CD4-positive, alpha-beta T cell treated with Interleukin-4 for 4 hours (primary cell): ENCODE data around the gene GSPT1.
"Not testable (repeated sequence)": the region's sequence is repeated elsewhere in the genome, so short reads cannot be mapped to it uniquely, and the experiment has no call there.

Experiments
- DNase-seq: peaks from one replicate; pipeline ENCODE4 v3.0.0-alpha.2; 2020

GSPT1 gene

DNA sequence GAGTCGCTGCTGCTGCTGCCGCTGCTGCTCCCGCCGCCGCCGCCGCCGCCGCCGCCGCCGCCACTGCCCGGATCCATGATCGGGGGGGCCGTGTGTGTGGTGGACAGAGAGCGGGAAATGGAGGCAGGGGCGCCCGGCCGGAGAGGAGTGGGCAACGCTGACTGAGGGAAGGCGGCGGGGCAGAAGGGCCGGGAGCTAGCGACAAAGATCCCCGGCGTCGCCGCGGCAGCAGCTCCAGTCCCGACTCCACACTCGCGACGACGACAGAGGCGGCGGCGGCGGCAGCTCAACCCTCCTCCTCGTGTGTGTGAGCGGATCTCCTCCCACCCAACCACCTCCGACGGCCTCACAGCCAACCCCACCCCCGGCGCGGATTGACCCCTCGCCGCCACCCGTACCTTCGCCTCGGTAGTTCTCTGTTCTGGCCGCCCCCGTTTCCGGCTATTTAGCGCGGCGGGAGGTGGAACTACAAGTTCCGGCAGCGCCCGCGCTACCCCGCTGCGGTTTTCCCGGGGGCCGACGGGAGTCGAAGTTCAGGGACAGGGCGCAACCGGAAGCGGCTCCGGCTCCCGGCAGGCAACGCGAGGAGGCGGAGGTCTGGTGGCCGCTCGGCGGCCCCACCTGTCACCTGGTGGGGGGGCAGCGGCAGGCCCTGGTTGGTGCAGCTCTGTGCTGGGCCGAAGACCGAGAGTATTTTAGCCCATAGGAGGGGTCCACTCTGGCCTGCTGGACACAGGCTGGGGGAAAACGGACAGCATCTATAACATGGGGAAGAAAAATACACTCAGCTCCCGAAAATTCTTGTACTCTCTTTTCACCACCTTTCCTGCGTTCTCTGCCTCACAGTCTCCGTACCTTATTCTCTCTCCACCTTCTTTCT lies at the start of gene GSPT1:
TSS of gene GSPT1 (minus strand) at position 313 of the 880 bp plus-strand sequence. CDS start at position 77, 236 bp downstream.
- DNase-seq, result peak; percentile 99

DNA sequence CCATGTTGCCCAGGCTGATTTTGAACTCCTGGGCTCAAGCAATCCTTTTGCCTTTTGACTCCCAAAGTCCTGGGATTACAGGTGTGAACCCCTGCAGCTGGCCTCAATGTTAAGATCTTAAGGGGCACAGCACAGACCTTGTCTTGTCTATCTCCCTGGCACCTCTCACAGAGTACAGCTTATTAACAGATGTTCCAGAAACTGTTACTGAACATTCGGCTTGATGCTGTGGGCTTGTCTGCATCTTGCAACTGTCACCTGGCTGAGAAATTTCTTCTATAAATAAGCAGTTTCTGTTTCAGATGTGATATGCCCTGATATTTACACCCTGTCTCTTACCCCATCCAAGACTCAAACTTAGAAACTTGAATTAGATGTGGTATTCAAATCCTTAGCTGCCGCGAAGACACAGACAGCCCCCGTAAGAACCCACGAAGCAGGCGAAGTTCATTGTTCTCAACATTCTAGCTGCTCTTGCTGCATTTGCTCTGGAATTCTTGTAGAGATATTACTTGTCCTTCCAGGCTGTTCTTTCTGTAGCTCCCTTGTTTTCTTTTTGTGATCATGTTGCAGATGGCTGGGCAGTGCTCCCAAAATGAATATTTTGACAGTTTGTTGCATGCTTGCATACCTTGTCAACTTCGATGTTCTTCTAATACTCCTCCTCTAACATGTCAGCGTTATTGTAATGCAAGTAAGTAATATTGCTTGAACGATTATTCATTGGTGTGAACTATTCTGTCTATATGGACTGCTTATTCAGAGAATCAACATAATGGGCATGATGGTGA lies 49.2 kb upstream of the GSPT1 start, which contains the start of gene TNFRSF17:
TSS of gene TNFRSF17 (plus strand) at position 450 of the 791 bp plus-strand sequence. CDS start at position 565, 115 bp downstream.
- DNase-seq, result no peak

DNA sequence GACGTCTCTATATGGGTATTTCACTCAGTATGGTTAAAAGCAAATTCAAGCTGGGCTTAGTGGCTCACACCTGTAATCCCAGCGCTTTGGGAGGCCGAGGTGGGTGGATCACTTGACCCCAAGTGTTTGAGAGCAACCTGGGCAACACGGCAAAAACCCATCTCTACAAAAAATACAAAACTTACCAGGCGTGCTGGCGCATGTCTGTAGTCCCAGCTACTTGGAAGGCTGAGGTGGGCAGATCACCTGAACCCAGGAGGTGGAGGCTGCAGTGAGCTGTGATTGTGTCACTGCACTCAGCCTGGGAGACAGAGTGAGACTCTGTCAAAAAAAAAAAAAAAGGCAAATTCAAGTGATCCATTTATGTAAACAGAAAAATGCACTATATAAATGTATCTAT lies 48.0 kb upstream of the GSPT1 start:
- no peak for DNase-seq

DNA sequence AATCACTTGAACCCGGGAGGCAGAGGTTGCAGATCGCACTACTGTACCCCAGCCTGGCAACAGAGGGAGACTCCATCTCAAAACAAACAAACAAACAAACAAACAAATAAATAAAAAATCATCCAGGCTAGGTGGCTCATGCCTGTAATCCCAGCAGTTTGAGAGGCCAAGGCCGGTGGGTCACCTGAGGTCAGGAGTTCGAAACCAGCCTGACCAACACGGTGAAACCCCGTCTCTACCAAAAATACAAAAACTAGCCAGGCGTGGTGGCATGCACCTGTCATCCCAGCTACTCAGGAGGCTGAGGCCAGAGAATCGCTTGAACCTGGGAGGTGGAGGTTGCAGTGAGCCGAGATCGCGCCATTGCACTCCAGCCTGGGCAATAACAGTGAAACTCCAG lies 47.2 kb upstream of the GSPT1 start:
- DNase-seq, result not testable (repeated sequence)

DNA sequence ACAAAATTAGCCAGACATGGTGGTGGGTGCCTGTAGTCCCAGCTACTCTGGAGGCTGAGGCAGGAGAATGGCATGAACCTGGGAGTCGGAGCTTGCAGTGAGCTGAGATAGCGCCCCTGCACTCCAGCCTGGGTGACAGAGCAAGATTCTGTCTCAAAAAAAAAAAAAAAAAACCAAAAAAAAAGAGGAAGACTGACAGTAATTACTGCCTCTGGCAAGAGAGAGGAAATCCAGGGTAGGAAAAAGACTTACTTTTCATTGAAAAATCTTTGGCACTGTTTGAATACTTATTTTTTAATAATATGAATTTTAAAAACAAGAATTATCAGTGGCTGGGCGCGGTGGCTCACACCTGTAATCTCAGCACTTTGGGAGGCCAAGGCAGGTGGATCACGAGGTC lies 46.7 kb upstream of the GSPT1 start:
- DNase-seq, result not testable (repeated sequence)

DNA sequence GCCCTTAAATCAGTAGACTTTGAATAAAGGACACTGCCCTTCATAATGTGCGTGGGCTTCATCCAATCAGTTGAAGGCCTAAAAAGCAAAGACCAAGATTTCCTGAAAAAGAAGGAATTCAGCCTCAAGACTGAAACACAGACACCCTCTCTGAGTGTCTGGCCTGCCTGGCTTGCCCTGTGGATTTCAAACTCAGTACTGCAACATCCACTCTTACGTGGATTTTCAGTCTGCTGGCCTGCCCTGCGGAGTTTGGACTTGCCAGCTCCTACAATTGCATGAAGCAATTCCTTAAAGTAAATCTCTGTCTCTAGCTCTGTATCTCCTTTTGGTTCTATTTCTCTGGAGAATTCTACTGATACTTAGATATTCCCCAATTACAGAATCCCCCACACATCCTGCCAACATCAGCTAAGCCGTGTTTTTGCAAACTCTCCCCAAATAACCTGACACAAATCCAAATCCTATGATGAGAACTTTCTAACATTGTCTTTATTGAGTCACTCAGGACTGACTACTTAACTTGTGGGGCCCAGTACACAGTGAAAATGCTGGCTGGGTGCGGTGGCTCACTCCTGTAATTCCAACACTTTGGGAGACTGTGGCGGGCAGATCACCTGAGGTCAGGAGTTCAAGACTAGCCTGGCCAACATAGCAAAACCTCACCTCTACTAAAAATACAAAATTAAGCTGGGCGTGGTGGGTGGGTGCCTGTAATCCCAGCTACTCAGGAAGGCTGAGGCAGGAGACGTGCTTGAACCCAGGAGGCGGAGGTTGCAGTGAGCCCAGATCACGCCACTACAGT lies 42.0 kb upstream of the GSPT1 start:
- no peak for DNase-seq

DNA sequence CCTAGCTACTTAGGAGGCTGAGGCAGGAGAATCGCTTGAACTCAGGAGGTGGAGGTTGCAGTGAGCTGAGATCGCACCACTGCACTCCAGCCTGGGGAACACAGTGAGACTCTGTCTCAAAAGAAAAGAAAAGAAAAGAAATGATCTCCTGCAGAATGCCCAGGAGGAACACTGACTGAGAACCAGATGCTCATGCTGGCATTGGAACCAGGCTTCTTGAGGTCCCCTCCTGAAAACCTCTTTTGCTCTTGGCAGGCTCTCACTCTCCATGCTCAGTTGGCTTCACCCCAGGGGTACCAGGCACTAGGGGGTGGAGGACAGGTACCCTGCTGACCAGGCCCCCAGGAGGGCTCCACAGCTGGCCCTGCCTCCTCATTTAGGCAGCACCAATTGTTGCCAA lies 40.8 kb upstream of the GSPT1 start:
- DNase-seq, result no peak

DNA sequence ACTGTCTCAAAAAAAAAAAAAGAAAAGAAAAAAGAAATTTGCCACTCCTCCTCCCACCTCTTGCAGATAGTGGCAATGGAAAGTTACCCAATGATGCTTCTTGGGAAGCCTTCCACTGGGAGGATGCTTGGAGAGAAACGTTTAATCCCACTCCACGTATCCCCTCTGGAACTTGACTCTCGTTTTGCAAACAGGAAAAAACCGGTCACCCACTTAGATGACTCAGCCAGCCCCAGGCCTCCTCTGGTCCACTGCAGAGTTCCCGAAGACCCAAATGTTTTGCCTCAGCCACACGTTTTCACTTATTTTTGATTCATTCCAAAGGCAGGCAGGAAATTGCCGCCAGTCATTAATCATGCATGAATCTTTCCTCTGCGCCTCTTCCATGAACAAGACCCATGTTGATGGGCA lies 40.0 kb upstream of the GSPT1 start:
- no peak for DNase-seq

DNA sequence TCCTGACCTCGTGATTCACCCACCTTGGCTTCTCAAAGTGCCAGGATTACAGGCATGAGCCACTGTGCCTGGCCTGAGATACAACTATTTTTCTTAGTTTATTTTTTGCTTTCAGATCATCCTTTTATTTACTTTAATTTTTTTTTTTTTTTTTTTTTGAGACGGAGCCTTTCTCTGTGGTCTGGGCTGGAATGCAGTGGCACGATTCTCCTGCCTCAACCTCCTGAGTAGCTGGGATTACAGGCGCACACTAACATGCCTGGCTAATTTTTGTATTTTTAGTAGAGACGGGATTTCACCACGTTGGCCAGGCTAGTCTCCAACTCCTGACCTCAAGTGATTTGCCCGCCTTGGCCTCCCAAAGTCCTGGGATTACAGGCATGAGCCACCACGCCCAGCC lies 37.8 kb upstream of the GSPT1 start:
- DNase-seq, result not testable (repeated sequence)

DNA sequence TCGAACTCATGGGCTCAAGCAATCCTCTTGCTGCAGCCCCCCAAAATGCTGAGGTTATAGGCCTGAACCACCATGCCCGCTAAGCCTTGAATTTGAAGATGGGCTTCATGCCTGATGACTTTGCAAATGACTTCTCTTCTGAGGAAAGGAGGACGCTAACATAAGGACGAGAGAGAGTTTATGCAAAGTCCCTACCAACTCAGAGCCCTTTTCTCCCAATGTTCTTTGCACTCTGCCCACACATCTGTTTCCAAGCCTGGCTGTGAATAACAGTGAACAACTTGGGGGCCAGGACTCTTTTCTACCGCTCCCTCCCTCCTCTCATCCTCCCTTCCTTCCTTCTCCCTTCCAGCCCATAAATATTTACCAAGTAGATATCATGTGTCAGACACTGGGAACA lies 34.6 kb upstream of the GSPT1 start:
- no peak for DNase-seq

DNA sequence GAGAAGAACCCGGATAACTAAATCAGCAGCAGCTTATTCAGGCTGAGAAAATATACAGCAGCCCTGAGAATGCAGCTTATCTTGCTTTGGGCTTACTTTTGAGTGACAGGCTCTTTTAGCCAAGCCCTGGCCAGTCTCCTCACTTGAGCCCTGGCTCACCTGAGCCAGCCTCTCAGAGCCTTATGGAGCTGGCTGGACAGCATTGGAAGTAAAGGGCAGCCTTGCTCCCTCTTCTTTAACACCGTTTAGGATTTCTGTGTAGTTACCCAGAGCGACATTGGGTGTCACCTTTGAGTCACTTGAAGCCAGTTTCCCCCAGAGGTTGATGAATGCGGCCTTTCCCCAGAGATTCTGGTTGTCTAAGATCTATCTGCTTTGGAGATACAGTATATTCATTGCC lies 33.8 kb upstream of the GSPT1 start:
- no peak for DNase-seq

DNA sequence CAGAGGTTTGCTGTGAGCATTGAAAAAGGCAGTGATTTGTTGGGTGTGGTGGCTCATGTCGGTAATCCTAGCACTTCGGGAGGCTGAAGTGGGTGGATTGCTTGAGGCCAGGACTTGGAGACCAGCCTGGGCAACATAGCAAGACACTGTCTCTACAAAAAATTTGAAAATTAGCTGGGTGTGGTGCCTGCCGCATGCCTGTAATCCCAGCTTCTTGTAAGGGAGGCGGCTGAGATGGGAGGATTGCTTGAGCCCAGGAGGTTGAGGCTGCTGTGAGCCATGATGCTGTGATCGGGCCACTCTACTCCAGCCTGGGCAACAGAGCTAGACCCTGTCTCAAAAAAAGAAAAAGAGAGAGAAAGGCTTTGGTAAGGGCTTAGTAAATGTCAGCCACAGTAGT lies 33.1 kb upstream of the GSPT1 start:
- no peak for DNase-seq

DNA sequence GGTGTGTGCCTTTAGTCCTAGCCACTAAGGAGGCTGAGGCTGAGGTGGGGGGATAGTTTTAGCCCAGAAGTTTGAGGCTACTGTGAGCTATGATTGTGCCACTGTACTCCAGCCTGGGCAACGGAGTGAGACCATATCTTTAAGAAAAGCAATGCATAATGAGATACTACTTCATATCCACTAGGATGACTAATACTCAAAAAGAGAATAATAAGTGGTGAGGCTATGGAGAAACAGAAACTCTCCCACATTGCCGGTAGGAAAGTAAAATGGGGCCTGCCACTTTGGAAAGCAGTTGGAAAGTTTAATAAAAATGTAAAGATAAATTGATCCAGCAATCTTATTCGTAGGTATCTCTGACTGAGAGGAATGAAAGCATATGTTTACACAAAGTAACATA lies 30.7 kb upstream of the GSPT1 start:
- DNase-seq, result no peak

DNA sequence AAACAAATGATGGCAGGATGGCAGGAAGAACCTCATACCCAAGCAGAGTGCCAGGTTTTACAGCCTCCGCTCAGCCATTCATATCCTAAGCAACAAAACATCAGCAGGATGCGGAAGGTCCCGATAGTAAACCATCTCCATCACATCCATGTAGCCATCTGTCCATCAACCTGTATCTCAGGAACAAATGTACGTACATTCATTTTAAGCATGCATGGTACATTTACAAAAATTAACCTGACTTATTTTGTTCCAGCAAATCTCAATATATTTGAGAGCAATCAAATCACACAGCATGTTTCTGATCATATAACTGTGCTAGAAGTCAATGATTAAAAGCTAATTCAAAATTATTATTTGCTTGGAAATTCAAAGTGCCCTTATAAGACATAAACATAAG lies 26.2 kb upstream of the GSPT1 start, which contains the start of gene NPIPB2:
TSS of gene NPIPB2 (minus strand) at position 101 of the 400 bp plus-strand sequence. CDS start at position 101, 0 bp downstream.
- not testable (repeated sequence) for DNase-seq

DNA sequence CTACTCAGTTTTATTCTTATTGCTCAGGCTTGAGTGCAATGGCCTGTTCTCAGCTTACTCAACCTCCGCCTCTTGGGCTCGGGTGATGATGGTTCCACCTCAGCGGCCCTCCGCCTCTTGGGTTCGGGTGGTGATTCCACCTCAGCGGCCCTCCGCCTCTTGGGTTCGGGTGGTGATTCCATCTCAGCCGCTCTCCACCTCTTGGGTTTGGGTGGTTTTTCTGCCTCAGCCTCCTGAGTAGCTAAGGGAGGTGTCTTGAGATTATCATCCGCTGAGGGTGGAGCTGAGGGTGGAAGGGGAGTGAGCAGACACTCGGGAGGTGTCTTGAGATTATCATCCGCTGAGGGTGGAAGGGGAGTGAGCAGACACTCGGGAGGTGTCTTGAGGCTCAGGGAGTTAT lies 11.6 kb upstream of the GSPT1 start:
- not testable (repeated sequence) for DNase-seq

DNA sequence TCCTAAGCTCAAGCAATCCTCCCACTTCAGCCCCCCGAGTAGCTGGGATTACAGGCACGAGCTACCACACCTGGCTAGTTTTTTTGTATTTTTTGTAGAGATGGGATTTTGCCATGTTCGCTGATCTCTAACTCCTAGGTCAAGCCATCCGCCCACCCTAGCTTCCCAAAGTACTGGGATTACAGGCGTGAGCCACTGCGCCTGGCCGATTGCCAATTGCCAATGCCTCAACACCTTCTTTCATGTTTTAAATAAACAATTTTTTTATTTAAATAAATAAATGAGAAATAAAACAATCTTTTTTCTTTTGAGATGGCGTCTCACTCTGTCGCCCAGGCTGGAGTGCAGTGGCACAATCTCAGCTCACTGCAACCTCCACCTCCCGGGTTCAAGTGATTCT lies 8.3 kb upstream of the GSPT1 start:
- not testable (repeated sequence) for DNase-seq

DNA sequence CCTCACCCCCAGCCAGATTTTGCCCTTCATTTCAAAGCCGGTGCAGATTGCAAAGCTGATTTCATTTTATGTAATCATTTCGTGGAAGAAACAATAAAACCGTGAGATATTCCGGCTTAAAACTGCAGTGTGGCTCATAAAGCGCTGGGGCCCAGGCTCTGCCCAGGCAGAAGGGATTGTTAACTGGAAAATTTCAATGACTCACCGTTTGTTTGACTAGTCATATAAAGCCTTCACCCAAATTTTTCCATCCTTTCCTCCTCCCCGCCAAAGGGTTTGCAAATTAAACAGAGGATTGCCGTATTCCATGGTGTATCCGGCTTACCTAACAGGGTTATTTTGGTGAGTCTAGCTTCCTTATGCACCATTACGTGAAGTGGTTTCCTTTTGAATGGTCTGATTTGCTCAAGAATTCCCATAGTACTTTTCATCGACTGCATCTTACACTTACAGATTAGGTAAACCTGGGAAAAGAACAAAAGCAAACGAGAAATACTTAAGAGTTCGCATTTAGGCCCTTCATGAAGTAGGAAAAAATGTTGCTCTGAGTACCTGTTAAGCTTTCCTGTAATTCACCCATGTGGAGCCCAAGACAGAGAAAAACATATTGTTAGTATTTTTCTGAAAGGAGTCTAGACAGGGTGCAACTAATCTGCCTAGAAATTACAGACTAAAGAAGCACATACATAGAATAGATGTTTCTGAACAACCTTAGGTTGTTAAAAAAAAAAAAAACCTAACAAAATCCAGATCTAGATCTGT lies 949 bp upstream of the GSPT1 start:
- DNase-seq, result no peak

DNA sequence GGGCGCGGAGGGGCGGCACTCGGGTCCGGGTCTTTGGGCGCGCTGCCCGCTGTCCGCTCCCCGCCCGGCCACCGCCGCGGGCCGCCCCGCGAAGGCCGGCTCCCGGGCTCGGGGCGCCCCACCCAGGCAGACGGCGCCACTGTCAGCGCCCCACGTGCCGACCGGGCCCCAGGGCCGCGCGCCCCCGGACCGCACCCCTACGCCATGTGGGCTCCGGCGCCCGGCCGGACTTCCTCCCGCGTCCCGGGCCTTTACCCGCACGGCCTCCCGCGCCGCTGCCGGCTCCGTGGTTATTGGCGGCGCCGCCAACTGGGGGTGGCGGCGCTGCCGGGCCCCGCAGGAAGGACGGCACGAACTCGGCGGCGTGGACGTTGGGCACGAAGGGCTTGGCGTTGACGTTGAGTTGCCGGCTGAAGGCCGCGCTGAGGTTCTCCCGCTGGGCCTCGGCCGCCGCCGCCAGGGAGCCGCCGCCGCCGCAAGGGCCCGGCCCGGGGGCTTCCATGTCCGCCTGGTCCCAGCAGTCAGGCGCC lies 577 bp downstream of the GSPT1 start:
- no peak for DNase-seq

DNA sequence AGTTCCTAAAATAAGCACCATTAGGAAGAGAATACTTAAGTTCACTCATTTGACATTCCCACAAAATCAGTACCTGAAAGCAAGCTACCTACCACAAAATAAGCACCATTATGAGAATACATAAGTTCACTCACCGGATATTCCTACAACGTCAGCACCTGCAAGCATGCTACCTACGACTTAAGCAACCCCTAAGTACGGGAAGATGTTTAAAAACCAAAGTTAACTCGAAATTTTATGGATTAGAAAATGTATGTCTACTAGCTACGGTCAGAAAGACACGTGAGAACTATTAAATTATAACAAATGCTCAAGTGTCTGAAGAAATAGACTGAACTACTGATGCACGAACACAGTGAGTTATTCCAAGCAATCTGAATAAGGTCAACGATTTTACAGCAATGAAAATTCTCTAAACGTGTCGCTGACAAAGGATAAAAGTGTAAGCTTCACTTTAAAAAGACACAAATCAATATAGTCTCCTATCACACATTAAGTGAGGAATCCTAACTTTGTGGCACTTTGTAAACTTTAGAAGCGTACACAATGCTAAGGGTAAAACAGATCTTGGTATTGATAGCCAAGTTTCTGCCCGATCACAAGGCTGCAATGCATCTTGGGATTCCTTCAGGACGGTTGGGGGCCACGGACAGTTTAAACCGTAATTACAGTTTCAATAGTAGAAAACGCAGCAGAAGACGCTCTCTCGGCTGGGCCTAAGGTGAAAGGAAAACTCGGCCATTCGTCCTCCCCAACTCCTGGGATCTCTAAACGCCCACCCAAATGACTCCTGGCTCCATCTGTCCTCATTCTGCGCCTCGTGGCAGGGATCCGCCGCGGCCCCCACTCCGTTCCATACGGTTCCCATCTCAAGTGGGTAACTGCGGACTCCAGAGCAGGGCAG lies 1.3 kb downstream of the GSPT1 start:
- DNase-seq, result peak; percentile 28

DNA sequence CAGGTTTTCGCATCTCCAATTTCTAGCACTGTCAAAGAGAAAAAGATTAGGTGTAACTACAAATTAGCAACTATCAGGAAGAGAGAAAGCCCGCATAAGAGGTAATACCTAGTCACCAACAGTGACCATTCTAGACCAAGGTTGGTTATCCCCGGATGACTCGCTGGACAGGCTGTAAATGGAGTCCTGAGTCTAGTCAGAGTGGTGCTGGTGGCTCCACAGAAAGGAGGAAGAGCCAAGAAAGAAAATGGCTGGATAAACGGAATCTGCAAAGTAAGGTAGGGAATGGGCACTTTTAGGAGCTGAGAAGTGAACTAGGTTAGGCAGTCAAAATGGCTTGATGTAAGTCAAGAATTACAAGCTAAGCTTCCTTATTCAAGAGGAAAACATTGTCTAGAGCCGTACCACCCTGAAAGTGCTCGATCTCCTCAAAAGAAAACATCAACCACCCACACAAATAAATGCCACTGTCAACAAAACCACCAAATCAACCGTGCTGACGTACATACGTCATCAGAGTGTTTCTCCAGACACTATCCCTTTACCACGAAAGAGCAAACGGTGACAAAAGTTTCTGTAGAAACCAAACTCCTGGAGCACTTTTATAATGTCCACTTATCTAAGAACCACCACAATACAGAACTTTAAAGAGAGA lies 2.2 kb downstream of the GSPT1 start:
- peak; percentile 45 for DNase-seq
